T-cell (primary cell): ENCODE data around the gene ZNF469. TPM values are rescaled to one million over a fixed set of nuclear protein-coding genes. Genes with fewer than 3 reads are reported as not detected.

ENCODE experiments used
- ATAC-seq, 4 experiments: fragments of 200-7000 bp in 3 of 4; fragments of 150-1000 bp in 1 of 4; cut with Tn5 transposase; replicated peaks in 1 of 4; 1 replicate in 3 of 4; 2 replicates in 1 of 4; pipeline ENCODE4 v1.10.0; 2021; ENCODE audit warnings: moderate library complexity in 3 of 4, mild to moderate bottlenecking in 2 of 4, moderate number of reproducible peaks in 1 of 4
- CTCF ChIA-PET, 2 donors: fragments of 300-600 bp; sonication (Branson Sonifier 250); formaldehyde crosslinking; loops; one replicate each; lab custom pipeline; 2022; ENCODE audit warnings: antibody characterized with exemption in 2 of 2; lab: Charles Lee
- POLR2A ChIA-PET, 2 donors: fragments of 300-600 bp; sonication (Branson Sonifier 250); formaldehyde crosslinking; loops; one replicate each; lab custom pipeline; 2022; ENCODE audit warnings: antibody characterized with exemption in 2 of 2; lab: Charles Lee
- DNase-seq, 35 experiments: peaks; one replicate each; pipeline versions ENCODE4 v3.0.0 to v3.0.0-alpha.2; 2013 to 2023
- H3K27ac ChIP-seq: one replicate; pipeline ENCODE4 v1.5.1; 2013; ENCODE audit warnings: low read length
- H3K27me3 ChIP-seq, 2 experiments: replicated peaks in 1 of 2; 1 replicate in 1 of 2; 2 replicates in 1 of 2; pipeline versions ENCODE4 v1.6.1 to v1.7.0; 2013; ENCODE audit warnings: low read length in 1 of 2, mixed read lengths in 1 of 2; ENCODE audit not compliant: control insufficient read depth in 2 of 2, insufficient read depth in 2 of 2; ENCODE audit errors: extremely low read depth in 1 of 2
- H3K36me3 ChIP-seq, 2 donors: 1 replicate in 1 of 2; 2 replicates in 1 of 2; pipeline versions ENCODE4 v1.6.1 to v1.7.0; 2013; ENCODE audit warnings: low read length in 1 of 2; ENCODE audit not compliant: control insufficient read depth in 2 of 2, insufficient read depth in 1 of 2; ENCODE audit errors: extremely low read depth in 1 of 2
- H3K4me1 ChIP-seq, 2 experiments: 1 replicate in 1 of 2; 2 replicates in 1 of 2; pipeline versions ENCODE4 v1.6.1 to v1.7.0; 2013; ENCODE audit warnings: low read length in 2 of 2, mixed read lengths in 1 of 2; ENCODE audit not compliant: insufficient read depth in 2 of 2, control insufficient read depth in 1 of 2; ENCODE audit errors: extremely low read depth in 1 of 2
- H3K4me3 ChIP-seq, 2 donors: 1 replicate in 1 of 2; 2 replicates in 1 of 2; pipeline versions ENCODE4 v1.5.1 to v1.7.0; 2013; ENCODE audit warnings: mild to moderate bottlenecking in 2 of 2, low read length in 1 of 2, moderate library complexity in 1 of 2; ENCODE audit not compliant: control insufficient read depth in 1 of 2; ENCODE audit errors: extremely low read depth in 1 of 2
- H3K9me3 ChIP-seq: 2 replicates; pipeline ENCODE4 v1.7.0; 2013
- H3K27ac Mint-ChIP-seq, 2 donors: one replicate each; pipeline ENCODE4 v1.8.0; 2020 to 2021; ENCODE audit warnings: mild to moderate bottlenecking in 2 of 2, mixed read lengths in 2 of 2
- H3K27me3 Mint-ChIP-seq, 2 donors: one replicate each; pipeline ENCODE4 v1.8.0; 2021 to 2022; ENCODE audit warnings: mixed read lengths in 2 of 2
- H3K36me3 Mint-ChIP-seq: one replicate; pipeline ENCODE4 v1.8.0; 2021; ENCODE audit warnings: mixed read lengths
- H3K4me1 Mint-ChIP-seq, 3 donors: one replicate each; pipeline ENCODE4 v1.8.0; 2020 to 2022; ENCODE audit warnings: mixed read lengths in 3 of 3, mild to moderate bottlenecking in 1 of 3
- H3K4me3 Mint-ChIP-seq, 3 donors: one replicate each; pipeline ENCODE4 v1.8.0; 2020 to 2022; ENCODE audit warnings: mild to moderate bottlenecking in 3 of 3, mixed read lengths in 3 of 3, moderate library complexity in 3 of 3
- H3K9me3 Mint-ChIP-seq, 3 donors: one replicate each; pipeline ENCODE4 v1.8.0; 2020 to 2022; ENCODE audit warnings: mixed read lengths in 3 of 3
- WGBS: methylation state at CpG from one replicate; pipeline ENCODE4 v1.1.5; 2013; ENCODE audit warnings: missing lambda C conversion rate; ENCODE audit not compliant: insufficient coverage; 5-methylcytosine and 5-hydroxymethylcytosine counted together
- total RNA-seq, 35 experiments: library from RNA in 6 of 35; stranded (reverse) in 6 of 35; fragments of 120-200 nt in 1 of 35; gene quantifications; one replicate each; pipeline versions ENCODE4 v1.2.1 to v1.2.4 and lab custom pipeline; 2013 to 2026

ZNF469 gene
- total RNA-seq, 5 donors from 2014 or later (not counting 1 experiment from before 2014, with no cell fraction given) = 0.63 to 1.8 (median 1.6) TPM

DNA sequence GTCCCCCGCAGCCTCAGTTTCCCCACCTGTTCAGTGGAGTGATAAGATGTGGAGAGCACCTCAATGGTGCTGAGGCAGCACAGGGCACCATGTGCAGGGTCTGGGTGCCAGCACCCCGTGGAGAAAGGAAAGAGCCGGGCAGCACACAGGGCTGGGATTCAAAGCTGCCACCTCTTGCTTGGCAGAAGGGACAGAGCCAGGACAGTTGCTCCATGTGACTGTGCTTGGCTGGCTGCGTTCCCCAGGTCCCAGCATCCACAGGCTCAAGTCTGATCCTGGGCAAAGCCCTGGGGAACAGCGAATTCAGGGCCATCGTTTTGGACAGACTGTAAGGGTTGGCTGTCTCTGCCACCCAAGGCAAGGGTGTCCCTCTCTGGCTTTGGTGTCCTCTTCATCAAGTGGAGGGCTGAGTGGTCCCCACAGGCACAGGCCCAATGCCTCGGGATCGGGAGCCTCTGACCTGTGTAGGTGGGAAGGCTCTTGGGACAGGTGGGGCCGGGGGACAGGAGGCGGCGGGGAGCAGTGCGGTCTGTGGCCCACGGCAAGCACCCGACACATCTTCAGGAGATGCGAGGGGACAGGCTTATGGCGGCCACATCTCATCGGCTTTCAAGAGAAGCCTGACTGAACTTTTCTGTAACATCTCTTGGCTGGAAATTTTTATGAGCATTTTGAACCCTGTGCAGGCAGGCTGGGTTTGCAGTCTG, 8.5 kb downstream of the ZNF469 start:
- Mint-ChIP-seq H3K4me3 (no peak overlapping the region), H3K27ac (no peak overlapping the region), H3K9me3 (no peaks in the 10 kb centered on the region), H3K4me1 (no peaks in the 10 kb centered on the region), H3K27me3 (peaks cover 15 to 31% of the 10 kb centered on the region in 2 donors), H3K36me3 (no peaks in the 10 kb centered on the region)
- CTCF ChIA-PET = no interaction called here
- ATAC-seq (no peak), DNase-seq (no peak)
- no peaks in the 10 kb centered on the region for H3K9me3 ChIP-seq
- H3K4me3 ChIP-seq = no peak overlapping the region
- no peaks in the 10 kb centered on the region for H3K4me1 ChIP-seq
- peaks cover 0 to 74% of the 10 kb centered on the region in 2 experiments for H3K27me3 ChIP-seq
- no peaks in the 10 kb centered on the region for H3K36me3 ChIP-seq
- WGBS = 83% methylated on average over 15 of the region's 17 CpGs
- no peak overlapping the region for H3K27ac ChIP-seq
- POLR2A ChIA-PET = no interaction called here

DNA sequence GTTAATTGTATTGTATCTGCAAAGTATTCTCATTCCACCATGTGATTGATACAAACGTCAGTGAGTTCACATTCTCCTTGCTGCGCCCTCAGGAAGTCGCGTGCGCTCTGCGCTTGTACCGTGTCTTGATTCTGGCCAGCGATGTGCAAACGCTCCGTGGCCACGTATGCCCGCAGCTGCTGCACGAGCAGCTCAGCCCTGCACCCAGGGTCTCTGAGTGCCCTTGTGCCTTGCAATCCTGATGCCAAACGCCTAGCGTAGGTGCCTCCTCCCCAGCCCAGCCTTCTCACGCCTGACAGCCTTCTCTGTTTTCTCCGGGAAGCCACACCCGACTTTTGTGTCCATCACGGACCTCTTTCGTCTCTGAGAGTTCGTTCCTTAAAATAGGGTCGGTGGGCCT, 9.4 kb downstream of the ZNF469 start:
- ATAC-seq (no peak), DNase-seq (no peak)
- H3K4me1 ChIP-seq = no peaks in the 10 kb centered on the region
- no peaks in the 10 kb centered on the region for H3K36me3 ChIP-seq
- Mint-ChIP-seq H3K27ac (no peak overlapping the region), H3K4me3 (no peak overlapping the region), H3K4me1 (no peaks in the 10 kb centered on the region), H3K27me3 (peaks cover 12 to 25% of the 10 kb centered on the region in 2 donors), H3K36me3 (no peaks in the 10 kb centered on the region), H3K9me3 (no peaks in the 10 kb centered on the region)
- no peak overlapping the region for H3K4me3 ChIP-seq
- no peak overlapping the region for H3K27ac ChIP-seq
- H3K9me3 ChIP-seq = no peaks in the 10 kb centered on the region
- ChIA-PET POLR2A (no interaction called here), CTCF (no interaction called here)
- 85% methylated on average over 18 of the region's 22 CpGs for WGBS
- H3K27me3 ChIP-seq = peaks cover 0 to 70% of the 10 kb centered on the region in 2 experiments

DNA sequence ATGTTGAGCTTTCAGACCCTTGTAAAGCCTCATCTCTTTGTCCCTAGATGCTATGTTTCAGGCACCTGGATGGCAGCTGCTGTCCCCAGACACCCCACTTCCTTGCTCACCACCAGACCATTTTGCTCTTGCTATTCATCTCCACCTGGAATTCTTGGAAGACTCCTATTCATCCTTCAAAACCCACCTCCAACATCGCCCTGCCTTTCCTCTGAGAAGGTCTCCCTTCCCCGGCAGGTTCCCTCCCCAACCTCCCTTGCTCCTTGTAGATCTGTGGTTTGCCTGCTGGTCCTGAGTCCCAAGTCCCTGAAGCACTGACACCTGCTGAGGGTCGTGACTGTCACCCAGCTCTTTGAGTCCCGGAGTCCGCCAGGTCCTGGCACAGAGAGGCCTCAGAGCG, 9.9 kb downstream of the ZNF469 start:
- H3K27ac Mint-ChIP-seq = no peak overlapping the region
- H3K27ac ChIP-seq = no peak overlapping the region
- peaks cover 12 to 25% of the 10 kb centered on the region in 2 donors for H3K27me3 Mint-ChIP-seq
- ATAC-seq (no peak), DNase-seq (no peak)
- WGBS = 53% methylated on average over 5 of the region's 6 CpGs
- no peak overlapping the region for H3K4me3 ChIP-seq
- H3K4me1 Mint-ChIP-seq = no peaks in the 10 kb centered on the region
- CTCF ChIA-PET = interaction anchor here in 1 of 2 donors (0.6 kb wide), 1 partner anchor 92 kb away, joined by 3 read pairs; no protein-coding TSS in a partner anchor
- H3K4me3 Mint-ChIP-seq = no peak overlapping the region
- H3K36me3 ChIP-seq = no peaks in the 10 kb centered on the region
- no peaks in the 10 kb centered on the region for H3K36me3 Mint-ChIP-seq
- POLR2A ChIA-PET = no interaction called here
- peaks cover 0 to 67% of the 10 kb centered on the region in 2 experiments for H3K27me3 ChIP-seq
- no peaks in the 10 kb centered on the region for H3K4me1 ChIP-seq
- H3K9me3 ChIP-seq = no peaks in the 10 kb centered on the region
- H3K9me3 Mint-ChIP-seq = no peaks in the 10 kb centered on the region

DNA sequence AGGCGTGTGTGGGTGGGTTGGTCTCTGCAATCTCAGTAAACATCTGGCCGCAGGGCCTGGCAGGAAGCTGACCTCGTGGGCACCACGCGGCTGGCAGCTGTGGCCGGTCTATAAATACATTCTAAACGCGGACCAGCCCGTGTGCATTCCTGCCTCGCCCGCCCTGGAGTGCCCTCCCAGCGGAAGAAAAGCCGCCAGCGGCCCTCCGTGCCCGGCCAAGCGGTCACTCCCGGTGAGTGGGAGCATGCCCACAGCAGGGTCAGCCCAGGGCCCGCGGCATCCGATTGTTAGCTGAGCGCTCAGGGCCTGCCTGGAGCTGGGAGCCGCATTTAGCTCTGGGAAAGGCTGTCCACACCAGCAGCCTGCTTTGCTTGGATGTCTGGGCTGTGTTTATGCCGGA, 10.3 kb downstream of the ZNF469 start:
- CTCF ChIA-PET = interaction anchor here in 1 of 2 donors (0.6 kb wide), 1 partner anchor 92 kb away, joined by 3 read pairs; no protein-coding TSS in a partner anchor
- no peak overlapping the region for H3K4me3 ChIP-seq
- WGBS = 58% methylated on average over 24 of the region's 24 CpGs
- H3K27me3 ChIP-seq = peaks cover 0 to 62% of the 10 kb centered on the region in 2 experiments
- H3K4me1 Mint-ChIP-seq = no peaks in the 10 kb centered on the region
- no peak overlapping the region for H3K27ac ChIP-seq
- H3K36me3 Mint-ChIP-seq = no peaks in the 10 kb centered on the region
- no peaks in the 10 kb centered on the region for H3K4me1 ChIP-seq
- no peaks in the 10 kb centered on the region for H3K9me3 Mint-ChIP-seq
- POLR2A ChIA-PET = no interaction called here
- H3K9me3 ChIP-seq = no peaks in the 10 kb centered on the region
- no peak for ATAC-seq
- H3K27ac Mint-ChIP-seq = no peak overlapping the region
- peaks cover 12 to 25% of the 10 kb centered on the region in 2 donors for H3K27me3 Mint-ChIP-seq
- no peak for DNase-seq
- H3K4me3 Mint-ChIP-seq = no peak overlapping the region
- H3K36me3 ChIP-seq = no peaks in the 10 kb centered on the region

DNA sequence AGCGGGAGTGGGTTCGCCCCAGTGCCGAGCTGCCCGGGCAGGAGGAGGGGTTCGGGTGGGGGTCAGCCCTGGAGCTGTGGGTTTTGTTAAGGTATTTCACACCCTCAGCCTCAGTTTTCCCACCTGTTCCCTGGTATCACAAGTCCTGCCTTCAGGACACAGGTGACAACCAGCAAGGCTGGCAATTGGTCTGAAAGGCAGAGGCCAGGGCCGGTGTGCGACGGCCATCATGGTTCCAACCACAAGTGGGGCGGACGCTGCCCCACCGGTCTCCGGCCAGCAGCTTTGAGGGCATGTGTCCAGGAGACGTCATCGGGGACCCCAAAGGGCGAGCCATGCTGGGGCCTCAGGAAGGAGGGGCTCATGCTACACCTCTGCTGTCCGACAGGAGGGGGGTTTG, 10.8 kb downstream of the ZNF469 start:
- DNase-seq = no peak
- no peaks in the 10 kb centered on the region for H3K9me3 ChIP-seq
- no peak overlapping the region for H3K27ac ChIP-seq
- H3K9me3 Mint-ChIP-seq = peaks cover 0 to 5% (median 0%) of the 10 kb centered on the region in 3 donors
- ChIA-PET CTCF (no interaction called here), POLR2A (no interaction called here)
- 83% methylated on average over 11 of the region's 16 CpGs for WGBS
- H3K36me3 Mint-ChIP-seq = no peaks in the 10 kb centered on the region
- H3K4me3 Mint-ChIP-seq = no peak overlapping the region
- no peak overlapping the region for H3K27ac Mint-ChIP-seq
- ATAC-seq = no peak
- H3K27me3 Mint-ChIP-seq = peaks cover 12 to 25% of the 10 kb centered on the region in 2 donors
- H3K4me1 Mint-ChIP-seq = no peaks in the 10 kb centered on the region
- H3K4me1 ChIP-seq = no peaks in the 10 kb centered on the region
- no peak overlapping the region for H3K4me3 ChIP-seq
- peaks cover 0 to 57% of the 10 kb centered on the region in 2 experiments for H3K27me3 ChIP-seq
- no peaks in the 10 kb centered on the region for H3K36me3 ChIP-seq

DNA sequence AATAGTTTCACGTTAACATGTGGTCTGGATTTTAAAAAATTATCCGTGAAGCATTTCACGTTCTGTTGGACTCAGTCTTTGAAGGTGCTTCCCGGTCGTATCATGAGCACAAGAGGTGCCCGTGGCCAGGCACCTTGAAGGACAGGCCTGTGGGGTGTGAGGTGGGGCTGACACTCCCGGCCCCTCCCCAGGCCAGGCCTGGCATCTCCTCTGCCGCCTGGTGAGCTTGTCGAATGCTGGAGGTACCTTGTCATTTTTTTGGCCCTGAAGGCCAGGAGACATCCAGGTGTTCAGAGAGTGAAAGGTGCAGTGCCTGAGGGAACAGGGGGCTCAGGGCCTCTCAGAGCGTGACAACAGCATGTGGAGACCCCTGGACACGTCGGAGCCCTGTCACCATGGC, 11.7 kb downstream of the ZNF469 start:
- H3K27me3 Mint-ChIP-seq = peaks cover 12 to 20% of the 10 kb centered on the region in 2 donors
- no peaks in the 10 kb centered on the region for H3K4me1 ChIP-seq
- no peaks in the 10 kb centered on the region for H3K36me3 Mint-ChIP-seq
- H3K9me3 ChIP-seq = no peaks in the 10 kb centered on the region
- peaks cover 0 to 50% of the 10 kb centered on the region in 2 experiments for H3K27me3 ChIP-seq
- H3K4me3 ChIP-seq = no peak overlapping the region
- peaks cover 0 to 5% (median 0%) of the 10 kb centered on the region in 3 donors for H3K9me3 Mint-ChIP-seq
- CTCF ChIA-PET = no interaction called here
- no peaks in the 10 kb centered on the region for H3K36me3 ChIP-seq
- no peaks in the 10 kb centered on the region for H3K4me1 Mint-ChIP-seq
- no peak for ATAC-seq
- no peak overlapping the region for H3K27ac Mint-ChIP-seq
- POLR2A ChIA-PET = no interaction called here
- H3K4me3 Mint-ChIP-seq = no peak overlapping the region
- no peak overlapping the region for H3K27ac ChIP-seq
- no peak for DNase-seq
- 75% methylated on average over 12 of the region's 12 CpGs for WGBS
